Measurements from ENCODE around the gene OR7G2.

Gene OR7G2

DNA sequence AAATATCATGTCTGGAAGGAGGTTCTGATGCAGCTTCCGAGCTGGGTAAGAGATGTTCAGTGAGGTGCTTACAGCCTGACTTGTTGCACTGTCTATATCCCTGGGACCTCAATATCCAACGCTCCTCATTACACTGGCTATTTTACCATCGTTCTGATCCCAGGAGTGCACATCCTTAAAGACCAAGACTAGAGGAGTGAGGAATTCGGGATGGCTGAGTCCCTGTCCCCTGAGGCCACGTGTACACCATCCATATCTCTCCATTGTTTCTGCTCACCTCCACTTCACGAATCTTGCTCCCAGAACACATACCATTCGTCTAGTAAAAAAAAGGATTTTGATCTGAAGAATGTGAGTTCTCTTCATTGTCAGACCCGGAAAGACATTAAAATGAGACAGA lies at the start of gene OR7G2:
OR7G2 (minus strand) TSS at position 101 of the 400 bp plus-strand sequence. CDS start 4,232 bp downstream, outside the sequence.
- no peak for DNase-seq (ENCODE audit: low spot score)

- DNase-seq (ENCODE audit: low spot score), result no peak
Measured at GRCh38 chr19:9156304-9156703, 49.0 kb upstream of the OR7G2 start.

- no peak for DNase-seq (ENCODE audit: low spot score)
Measured at GRCh38 chr19:9155591-9155990, 48.3 kb upstream of the OR7G2 start.

DNA sequence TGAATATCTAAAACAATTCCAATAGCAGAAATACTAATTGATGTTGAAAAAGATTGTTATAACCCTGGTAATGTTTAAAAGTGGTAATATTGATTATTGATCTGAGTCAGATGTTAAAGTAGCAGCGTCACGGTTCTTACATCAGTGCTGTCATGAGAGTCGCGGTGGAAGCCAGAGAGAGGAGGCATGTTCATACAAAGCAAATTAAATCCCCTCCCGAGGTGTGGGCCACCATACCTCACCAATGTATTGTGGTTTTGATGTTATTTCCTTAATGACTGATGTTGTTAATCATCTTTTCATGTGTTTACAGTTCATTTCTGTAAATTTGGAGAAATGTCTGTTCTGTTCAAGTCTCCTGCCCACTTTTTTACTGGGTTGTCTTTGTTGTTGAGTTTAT lies 44.1 kb upstream of the OR7G2 start:
- DNase-seq (ENCODE audit: low spot score), result no peak

DNA sequence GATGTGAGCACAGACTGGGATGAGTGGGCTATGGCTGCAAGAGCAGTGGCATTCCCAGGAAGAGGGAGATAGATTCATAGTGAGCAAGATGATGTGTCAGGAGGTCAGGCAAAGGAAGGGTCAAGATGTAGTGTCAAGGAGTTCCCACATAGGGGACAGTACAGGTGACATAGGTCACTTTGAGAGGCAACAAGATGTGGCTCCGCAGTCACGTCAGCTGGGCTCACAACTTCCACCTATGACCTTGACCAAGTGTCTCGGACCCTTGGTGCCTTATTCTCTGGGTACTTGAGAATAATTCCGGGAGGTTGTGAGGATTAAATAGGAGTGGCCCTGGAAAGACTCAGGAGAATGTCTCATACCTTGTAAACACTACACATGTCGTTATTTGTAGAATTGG lies 43.4 kb upstream of the OR7G2 start:
- no peak for DNase-seq (ENCODE audit: low spot score)

- DNase-seq (ENCODE audit: low spot score), result no peak
Measured at GRCh38 chr19:9149997-9150396, 42.7 kb upstream of the OR7G2 start.

DNA sequence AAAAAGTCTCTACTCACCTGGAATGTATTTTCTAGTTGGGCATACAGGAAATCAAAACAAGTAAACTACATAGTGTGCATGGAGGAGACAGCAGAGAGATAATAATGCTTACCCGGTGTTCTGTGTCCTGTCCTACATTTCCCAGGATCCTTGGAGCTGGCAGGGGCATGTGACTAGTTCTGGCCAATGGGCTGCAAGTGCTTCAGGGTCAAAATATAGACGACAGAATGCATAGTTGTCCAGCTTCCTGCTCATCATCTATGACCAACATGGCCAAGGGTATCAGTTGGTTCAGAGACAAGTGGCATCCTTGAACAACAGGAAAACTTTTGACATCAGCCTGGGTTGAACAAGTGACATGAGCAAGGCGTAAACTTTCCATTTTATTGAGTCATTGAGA lies 41.4 kb upstream of the OR7G2 start:
- no peak for DNase-seq (ENCODE audit: low spot score)

DNA sequence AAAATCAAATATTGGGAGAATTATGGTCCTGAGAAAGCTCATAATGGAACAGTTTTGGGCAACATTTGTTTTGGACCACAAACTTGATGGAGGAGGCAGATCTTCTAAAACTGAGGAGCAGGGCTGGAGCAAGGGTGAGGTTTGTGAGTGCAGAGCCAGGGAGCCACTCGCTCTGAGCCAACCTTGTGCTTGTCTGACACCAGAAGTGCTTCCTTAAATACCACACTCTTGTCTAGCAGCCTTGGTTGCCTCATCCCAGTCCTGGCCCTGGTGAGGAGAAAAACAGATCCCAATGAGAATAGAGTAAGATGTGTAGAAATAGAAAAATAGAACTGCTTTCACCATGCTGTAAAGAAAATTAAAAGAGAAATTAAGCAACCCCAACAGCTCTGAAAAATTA lies 39.6 kb upstream of the OR7G2 start:
- no peak for DNase-seq (ENCODE audit: low spot score)

DNA sequence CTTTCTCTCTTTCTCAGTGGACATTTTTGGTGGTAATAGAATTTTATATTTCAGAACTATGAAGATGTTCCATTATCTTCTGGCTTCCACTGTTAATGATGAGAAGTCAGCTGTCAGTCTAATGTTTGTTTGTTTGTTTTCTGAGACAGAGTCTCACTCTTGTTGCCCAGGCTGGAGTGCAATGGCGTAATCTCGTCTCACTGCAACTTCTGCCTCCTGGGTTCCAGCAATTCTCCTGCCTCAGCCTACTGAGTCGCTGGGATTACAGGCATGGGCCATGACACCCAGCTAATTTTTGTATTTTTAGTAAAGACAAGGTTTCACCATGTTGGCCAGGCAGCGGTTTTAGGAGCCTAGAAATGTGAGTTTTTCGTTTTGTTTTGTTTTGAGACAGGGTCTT lies 37.6 kb upstream of the OR7G2 start:
- DNase-seq (ENCODE audit: low spot score), result no peak

DNA sequence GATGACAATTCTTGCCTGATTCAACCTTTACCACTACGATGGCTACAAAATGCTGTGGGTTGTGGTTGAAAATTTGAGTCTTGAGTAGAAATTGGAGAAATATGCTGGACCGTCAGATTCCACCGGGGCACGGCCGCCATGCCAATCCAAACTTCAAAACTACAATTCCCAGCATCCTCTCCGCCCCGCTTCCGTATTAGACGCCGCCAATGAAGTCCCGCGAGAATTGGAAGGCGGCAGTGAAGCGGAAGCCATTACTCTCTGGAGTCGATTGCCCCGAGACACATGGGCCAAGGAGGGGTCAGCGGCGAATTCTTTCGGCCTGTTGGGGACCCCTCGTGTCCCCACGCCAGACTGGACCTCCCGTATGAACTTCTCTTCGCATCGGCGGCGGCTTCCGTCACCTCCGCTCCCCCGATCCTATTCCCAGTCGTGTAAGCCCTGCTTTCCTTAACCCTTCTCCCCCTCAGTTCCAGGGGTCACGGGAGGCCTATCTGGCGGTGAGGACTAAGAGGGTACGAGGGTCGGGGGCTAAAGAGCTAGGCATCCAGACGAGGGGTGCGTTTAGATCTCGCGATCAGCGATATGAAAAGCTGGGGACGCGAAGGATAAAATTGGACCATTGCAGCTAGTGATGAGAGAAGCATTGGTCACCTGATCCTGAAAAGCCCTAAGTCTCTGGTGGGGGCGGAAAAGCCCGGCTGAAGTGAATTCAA lies 33.0 kb upstream of the OR7G2 start, which contains the start of gene ZNF317:
ZNF317 (plus strand) TSS at position 239 of the 716 bp plus-strand sequence. CDS start 15,620 bp downstream, outside the sequence.
- DNase-seq (ENCODE audit: low spot score), result peak; percentile 90

- no peak for DNase-seq (ENCODE audit: low spot score)
Measured at GRCh38 chr19:9139609-9140158, 32.4 kb upstream of the OR7G2 start.

DNA sequence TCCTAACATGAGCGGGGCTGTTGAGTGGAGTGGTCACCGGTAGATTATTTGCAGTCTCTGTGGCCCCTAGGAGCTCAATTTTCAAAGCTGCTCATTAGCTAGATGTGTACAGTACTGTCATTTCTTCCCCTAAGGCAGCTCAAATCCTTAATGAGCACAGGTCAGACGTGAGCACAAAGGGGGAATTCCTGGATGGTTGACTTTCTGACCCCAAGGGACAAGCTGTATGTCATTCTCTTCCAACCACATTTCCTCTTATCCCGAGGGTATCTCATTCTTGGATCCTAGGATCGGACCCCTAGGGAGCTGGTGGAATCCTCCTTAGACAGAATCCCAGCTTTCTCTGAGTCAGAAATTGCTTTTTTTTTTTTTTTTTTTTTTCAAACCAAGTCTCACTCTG lies 25.1 kb upstream of the OR7G2 start:
- DNase-seq (ENCODE audit: low spot score), result no peak

DNA sequence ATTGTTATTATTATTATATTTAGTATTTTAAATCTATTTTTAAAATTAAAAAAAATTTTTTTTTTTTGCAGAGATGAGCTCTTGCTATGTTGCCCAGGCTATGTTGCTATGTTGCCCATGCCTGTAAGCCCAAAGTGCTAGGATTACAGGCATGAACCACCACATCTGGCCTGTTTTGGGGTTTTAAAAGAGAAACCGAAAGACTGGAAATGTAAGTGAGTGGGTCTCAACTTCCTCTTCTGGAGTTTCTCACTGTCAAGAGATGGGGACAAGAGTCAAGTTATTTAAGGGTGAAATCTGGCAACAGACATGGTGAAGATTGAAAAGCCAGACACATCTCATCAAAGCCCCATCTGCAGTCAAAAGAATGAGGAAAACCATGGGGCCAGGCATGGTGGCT lies 23.7 kb upstream of the OR7G2 start:
- DNase-seq (ENCODE audit: low spot score), result no peak

- no peak for DNase-seq (ENCODE audit: low spot score)
Measured at GRCh38 chr19:9128171-9128570, 20.9 kb upstream of the OR7G2 start.

DNA sequence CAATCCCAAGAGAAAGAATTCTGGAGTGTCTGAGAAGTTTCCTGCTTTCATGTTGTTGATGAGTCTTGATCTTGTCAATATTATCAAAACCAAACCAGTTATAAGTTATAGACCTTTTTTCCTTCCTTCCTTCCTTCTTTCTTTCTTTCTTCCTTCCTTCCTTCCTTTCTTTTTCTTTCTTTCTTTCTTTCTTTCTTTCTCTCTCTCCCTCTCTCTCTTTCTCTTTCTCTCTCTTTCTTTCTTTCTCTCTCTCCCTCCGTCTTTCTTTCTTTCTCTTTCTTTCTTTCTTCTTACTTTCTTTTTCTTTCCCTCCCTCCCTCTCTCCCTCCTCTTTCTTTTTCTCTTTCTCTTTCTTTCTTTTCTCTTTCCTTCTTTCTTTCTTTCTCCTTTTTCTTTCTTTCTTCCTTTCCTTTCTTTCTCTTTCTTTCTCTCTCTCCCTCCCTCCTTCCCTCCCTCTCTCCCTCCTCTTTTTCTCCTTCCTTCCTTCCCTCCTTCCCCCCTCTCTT lies 19.7 kb upstream of the OR7G2 start, which contains the start of gene OR7G3:
OR7G3 (minus strand) TSS at position 51 of the 506 bp plus-strand sequence; CDS start at position 51, 0 bp downstream.
- no peak for DNase-seq (ENCODE audit: low spot score)

GRCh38 chr19:9116547-9116946 lies 9.3 kb upstream of the OR7G2 start:
- DNase-seq (ENCODE audit: low spot score), result no peak

GRCh38 chr19:9115307-9115813 lies 8.1 kb upstream of the OR7G2 start, which contains the start of gene OR7G1:
TSS of gene OR7G1 (minus strand) at chr19:9115763. CDS start at chr19:9115763, 0 bp downstream.
- DNase-seq (ENCODE audit: low spot score), result no peak

DNA sequence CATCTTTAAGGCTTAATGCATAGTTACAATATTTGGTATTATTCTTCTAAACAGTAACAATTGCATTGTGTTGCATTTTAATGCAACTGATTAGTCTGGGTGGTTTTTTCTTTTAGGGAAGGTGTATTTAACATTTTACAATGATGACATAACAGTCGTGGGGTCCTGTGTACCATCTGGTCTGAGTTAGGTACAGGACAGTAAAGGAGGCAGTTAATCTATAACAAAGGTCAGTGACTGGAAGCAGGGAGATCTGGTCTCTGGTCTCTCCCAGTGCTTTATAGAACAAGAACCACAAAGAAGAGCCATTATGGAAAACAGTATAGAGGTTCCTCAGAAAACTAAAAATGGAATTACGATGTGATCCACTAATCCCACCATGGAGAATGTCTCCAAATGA lies 2.7 kb upstream of the OR7G2 start:
- no peak for DNase-seq (ENCODE audit: low spot score)

GRCh38 chr19:9086761-9087160 lies 20.5 kb downstream of the OR7G2 start, which contains the start of gene OR1M1:
TSS of gene OR1M1 (plus strand) at chr19:9087061. CDS start at chr19:9093245, 6,184 bp downstream.
- DNase-seq (ENCODE audit: low spot score), result no peak

- DNase-seq (ENCODE audit: low spot score), result no peak
Measured at GRCh38 chr19:9078651-9079050, 28.6 kb downstream of the OR7G2 start.

- DNase-seq (ENCODE audit: low spot score), result no peak
Measured at GRCh38 chr19:9076901-9077300, 30.4 kb downstream of the OR7G2 start.

- DNase-seq (ENCODE audit: low spot score), result peak; percentile 82
Measured at GRCh38 chr19:9075064-9075949, 32.0 kb downstream of the OR7G2 start.
